HEK293 (cell line): ENCODE measurements around the gene FBXO42.

ENCODE experiments used
- CTCF ChIA-PET: fragments of 350-600 bp; formaldehyde crosslinking; extraction: SDS; loops from one replicate; lab custom pipeline; 2021; ENCODE audit warnings: antibody characterized with exemption; lab: Yijun Ruan, JAX
- POLR2A ChIA-PET: fragments of 300-600 bp; formaldehyde crosslinking; extraction: SDS; loops from one replicate; lab custom pipeline; 2020; ENCODE audit warnings: antibody characterized with exemption, inconsistent platforms; lab: Yijun Ruan, JAX
- H3K27ac ChIP-seq: fragments of 200-500 bp; sonication (Bioruptor generic); 2 replicates; pipeline ENCODE4 v1.5.1; 2014; ENCODE audit warnings: low read depth, low read length, control low read depth, inconsistent platforms; ENCODE audit errors: extremely low read depth
- H3K36me3 ChIP-seq, 2 experiments: fragments of 200-500 bp in 1 of 2; sonication (Bioruptor generic) in 1 of 2; 1 replicate in 1 of 2; 2 replicates in 1 of 2; pipeline ENCODE4 v1.5.1; 2014 to 2017; ENCODE audit warnings: inconsistent platforms in 2 of 2, low read length in 2 of 2; ENCODE audit not compliant: control insufficient read depth in 2 of 2, insufficient read depth in 1 of 2
- H3K4me1 ChIP-seq: fragments of 200-500 bp; sonication (Bioruptor generic); 2 replicates; pipeline ENCODE4 v1.5.1; 2014; ENCODE audit warnings: mild to moderate bottlenecking, low read length, inconsistent platforms; ENCODE audit not compliant: control insufficient read depth, insufficient read depth
- H3K4me3 ChIP-seq: 2 replicates; pipeline ENCODE4 v1.5.1; 2011; ENCODE audit warnings: low read depth, mild to moderate bottlenecking, control low read depth, low read length, moderate library complexity
- H3K9me3 ChIP-seq: fragments of 200-500 bp; sonication (Bioruptor generic); 2 replicates; pipeline ENCODE4 v1.5.1; 2014; ENCODE audit warnings: low read depth, low read length, inconsistent platforms; ENCODE audit not compliant: control insufficient read depth, insufficient read depth
- BCL11B ChIP-seq: fragments of 450-650 bp; formaldehyde crosslinking; IDR thresholded peaks from 2 replicates; pipeline ENCODE4 v1.5.1; 2016; ENCODE audit warnings: low read depth, missing biosample characterization, missing genetic modification characterization
- KLF9 ChIP-seq: fragments of 450-650 bp; formaldehyde crosslinking; IDR thresholded peaks from 2 replicates; pipeline ENCODE4 v1.5.1; 2016; ENCODE audit warnings: missing biosample characterization, missing genetic modification characterization, low read depth
- PRDM1 ChIP-seq: fragments of 450-650 bp; formaldehyde crosslinking; IDR thresholded peaks from 2 replicates; pipeline ENCODE4; 2016; ENCODE audit warnings: missing biosample characterization, missing genetic modification characterization
- TRIM28 ChIP-seq: IDR thresholded peaks from 2 replicates; pipeline ENCODE4 v1.6.1; 2011; ENCODE audit warnings: low read length, control low read depth, borderline replicate concordance
- YY2 ChIP-seq: fragments of 450-650 bp; formaldehyde crosslinking; IDR thresholded peaks from 2 replicates; pipeline ENCODE4 v1.5.1; 2016; ENCODE audit warnings: missing biosample characterization, missing genetic modification characterization
- ZBTB11 ChIP-seq: fragments of 450-650 bp; formaldehyde crosslinking; conservative IDR thresholded peaks from 2 replicates; pipeline ENCODE4 v1.5.1; 2016; ENCODE audit warnings: low read depth, missing biosample characterization, missing genetic modification characterization
- ZBTB49 ChIP-seq: fragments of 450-650 bp; formaldehyde crosslinking; IDR thresholded peaks from 2 replicates; pipeline ENCODE4 v1.5.1; 2016; ENCODE audit warnings: missing biosample characterization, missing genetic modification characterization, low read depth
- ZBTB7A ChIP-seq: fragments of 450-650 bp; formaldehyde crosslinking; IDR thresholded peaks from 2 replicates; pipeline ENCODE4 v1.5.1; 2016; ENCODE audit warnings: low read depth, missing biosample characterization, missing genetic modification characterization
- ZNF121 ChIP-seq: fragments of 450-650 bp; formaldehyde crosslinking; IDR thresholded peaks from 2 replicates; pipeline ENCODE4 v1.5.1; 2016; ENCODE audit warnings: missing biosample characterization, missing genetic modification characterization
- ZNF133 ChIP-seq: fragments of 450-650 bp; formaldehyde crosslinking; IDR thresholded peaks from 2 replicates; pipeline ENCODE4 v1.5.1; 2016; ENCODE audit warnings: missing biosample characterization, missing genetic modification characterization
- ZNF175 ChIP-seq: fragments of 450-650 bp; formaldehyde crosslinking; IDR thresholded peaks from 2 replicates; pipeline ENCODE4 v1.5.1; 2016; ENCODE audit warnings: missing biosample characterization, missing genetic modification characterization
- ZNF335 ChIP-seq: fragments of 450-650 bp; formaldehyde crosslinking; conservative IDR thresholded peaks from 2 replicates; pipeline ENCODE4 v1.5.1; 2016; ENCODE audit warnings: missing biosample characterization, missing genetic modification characterization
- ZNF341 ChIP-seq: fragments of 450-650 bp; formaldehyde crosslinking; IDR thresholded peaks from 2 replicates; pipeline ENCODE4; 2016; ENCODE audit warnings: low read depth, missing biosample characterization, missing genetic modification characterization
- ZNF350 ChIP-seq: fragments of 450-650 bp; formaldehyde crosslinking; IDR thresholded peaks from 2 replicates; pipeline ENCODE4 v1.5.0; 2017; ENCODE audit warnings: missing biosample characterization, mild to moderate bottlenecking, missing genetic modification characterization
- ZNF473 ChIP-seq: fragments of 450-650 bp; formaldehyde crosslinking; IDR thresholded peaks from 2 replicates; pipeline ENCODE4 v1.5.1; 2017; ENCODE audit warnings: missing biosample characterization, missing genetic modification characterization
- ZNF501 ChIP-seq: fragments of 450-650 bp; formaldehyde crosslinking; IDR thresholded peaks from 2 replicates; pipeline ENCODE4 v1.5.1; 2016; ENCODE audit warnings: missing biosample characterization, missing genetic modification characterization
- ZNF510 ChIP-seq: fragments of 450-650 bp; formaldehyde crosslinking; IDR thresholded peaks from 2 replicates; pipeline ENCODE4 v1.5.1; 2018; ENCODE audit warnings: mild to moderate bottlenecking, missing genetic modification characterization, missing biosample characterization; ENCODE audit not compliant: insufficient replicate concordance
- ZNF514 ChIP-seq: fragments of 450-650 bp; formaldehyde crosslinking; IDR thresholded peaks from 2 replicates; pipeline ENCODE4 v1.5.1; 2016; ENCODE audit warnings: missing biosample characterization, missing genetic modification characterization
- ZNF558 ChIP-seq: fragments of 450-650 bp; formaldehyde crosslinking; IDR thresholded peaks from 2 replicates; pipeline ENCODE4 v1.5.1; 2016; ENCODE audit warnings: missing biosample characterization, missing genetic modification characterization
- ZNF624 ChIP-seq: fragments of 450-650 bp; formaldehyde crosslinking; IDR thresholded peaks from 2 replicates; pipeline ENCODE4 v1.5.1; 2017; ENCODE audit warnings: missing biosample characterization, missing genetic modification characterization
- ZNF626 ChIP-seq: fragments of 450-650 bp; sonication (Bioruptor Pico); formaldehyde crosslinking; IDR thresholded peaks from 2 replicates; pipeline ENCODE4 v1.5.1; 2018; ENCODE audit warnings: missing biosample characterization, missing genetic modification characterization, inconsistent platforms
- TF ChIP-seq, protein P1 (sequence below): fragments of 450-650 bp; formaldehyde crosslinking; IDR thresholded peaks from 2 replicates; pipeline ENCODE4 v1.5.1; 2016; ENCODE audit warnings: missing biosample characterization, missing genetic modification characterization

Gene FBXO42

GRCh38 chr1:16354619-16355018, 2.3 kb upstream of the FBXO42 start:
- ChIA-PET POLR2A (interaction anchor here (0.5 to 1.0 kb wide), 3 partner anchors 9 to 295 kb away, joined by 3 to 4 read pairs (median 4); no protein-coding TSS in a partner anchor), CTCF (interaction anchor here (0.7 to 4.4 kb wide), 4 partner anchors 9 to 1974 kb away, joined by 3 to 36 read pairs (median 4); no protein-coding TSS in a partner anchor)
- Histone ChIP-seq H3K36me3 (no peaks in the 10 kb centered on the region), H3K4me1 (peaks cover 9% of the 10 kb centered on the region), H3K4me3 (no peak overlapping the region), H3K9me3 (no peaks in the 10 kb centered on the region), H3K27ac (no peak overlapping the region)
- no peak for TF ChIP-seq ZNF473 (tag by site-specific recombination)
- TF ChIP-seq PRDM1 (tag by site-specific recombination), result no peak
- TF ChIP-seq ZBTB49, result no peak
- TF ChIP-seq ZNF121 (tag by site-specific recombination), result 0 out of 2 replicates have a peak, but pooled peaks have one; percentile 23
- TF ChIP-seq ZNF350 (tag by site-specific recombination), result no peak

GRCh38 chr1:16352842-16353535, 709 bp upstream of the FBXO42 start:
- H3K36me3 ChIP-seq, result no peaks in the 10 kb centered on the region
- ChIA-PET POLR2A (interaction anchor here (1.2 to 2.7 kb wide), 5 partner anchors 10 to 136 kb away, joined by 3 to 9 read pairs (median 5); partner anchors contain the start of gene SZRD1), CTCF (interaction anchor here (0.5 to 4.4 kb wide), 7 partner anchors 10 to 162 kb away, joined by 3 to 36 read pairs (median 4); partner anchors contain the start of gene NECAP2)
- 0 out of 2 replicates have a peak, but pooled peaks have one; percentile 11 for TF ChIP-seq ZNF341 (tag by site-specific recombination)
- TF ChIP-seq ZNF510 (tag by site-specific recombination), result no peak
- TF ChIP-seq ZNF335 (tag by site-specific recombination), result peak; percentile 48; the same call in 1 of the 2 replicates
- no peak for TF ChIP-seq ZNF133 (tag by site-specific recombination)
- no peak for TF ChIP-seq ZBTB7A (tag by site-specific recombination)
- TF ChIP-seq BCL11B (tag by site-specific recombination), result no peak
- TF ChIP-seq TRIM28, result peak; percentile 4; the same call in 1 of the 2 replicates
- no peak for TF ChIP-seq ZNF558 (tag by site-specific recombination)
- no peak for TF ChIP-seq ZNF501
- no peak for TF ChIP-seq ZNF626 (tag by site-specific recombination)
- no peak for TF ChIP-seq KLF9 (tag by site-specific recombination)
- no peak for TF ChIP-seq ZBTB11 (tag by site-specific recombination)
- TF ChIP-seq, protein P1, sequence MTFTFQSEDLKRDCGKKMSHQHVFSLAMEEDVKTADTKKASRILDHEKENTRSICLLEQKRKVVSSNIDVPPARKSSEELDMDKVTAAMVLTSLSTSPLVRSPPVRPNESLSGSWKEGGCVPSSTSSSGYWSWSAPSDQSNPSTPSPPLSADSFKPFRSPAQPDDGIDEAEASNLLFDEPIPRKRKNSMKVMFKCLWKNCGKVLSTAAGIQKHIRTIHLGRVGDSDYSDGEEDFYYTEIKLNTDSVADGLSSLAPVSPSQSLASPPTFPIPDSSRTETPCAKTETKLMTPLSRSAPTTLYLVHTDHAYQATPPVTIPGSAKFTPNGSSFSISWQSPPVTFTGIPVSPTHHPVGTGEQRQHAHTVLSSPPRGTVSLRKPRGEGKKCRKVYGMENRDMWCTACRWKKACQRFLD (tag by site-specific recombination), result no peak
- TF ChIP-seq ZNF175, result no peak
- TF ChIP-seq ZNF514 (tag by site-specific recombination), result no peak
- no peak for TF ChIP-seq YY2
- TF ChIP-seq ZNF624 (tag by site-specific recombination), result no peak
- H3K4me3 ChIP-seq, result peak overlapping the region; percentile 43
- H3K27ac ChIP-seq, result peak overlapping the region; percentile 75
- no peaks in the 10 kb centered on the region for H3K9me3 ChIP-seq
- H3K4me1 ChIP-seq, result peaks cover 16% of the 10 kb centered on the region
